Measurements from ENCODE around the gene NELFCD. TPM values are rescaled to one million over a fixed set of nuclear protein-coding genes. Genes with fewer than 3 reads are reported as not detected.

Gene NELFCD
- total RNA-seq, 4 donors from 2014 or later = 37.8 to 44.3 (median 40.9) TPM

DNA sequence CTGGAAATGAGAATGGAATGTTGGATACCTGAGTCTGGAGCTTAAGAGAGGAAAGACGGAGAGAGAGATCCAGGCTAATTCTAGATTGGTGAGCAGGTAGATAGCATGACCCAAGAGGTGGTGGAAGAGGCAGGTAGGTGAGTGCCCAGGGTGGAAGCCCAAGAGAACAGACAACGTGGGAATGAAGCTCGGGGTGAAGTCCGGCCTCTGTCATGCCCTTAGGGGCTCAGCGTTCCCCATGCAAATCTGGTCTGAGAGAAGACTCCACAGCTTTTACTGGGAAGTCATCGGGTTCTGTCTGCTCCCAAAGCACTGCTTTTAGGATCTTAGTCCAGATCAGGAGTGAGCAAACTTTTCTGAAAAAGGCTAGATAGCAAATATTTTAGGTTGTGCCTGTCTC lies 3.6 kb downstream of the NELFCD start:
- Histone ChIP-seq H3K27ac (peak overlapping the region in 2 of 4 donors; percentile 18 to 62), H3K9me3 (no peaks in the 10 kb centered on the region), H3K4me1 (peaks cover 32 to 38% of the 10 kb centered on the region in 2 donors), H3K27me3 (no peaks in the 10 kb centered on the region), H3K36me3 (peaks cover 0 to 36% of the 10 kb centered on the region in 2 donors), H3K4me3 (no peak overlapping the region)
- no peak for DNase-seq
- in situ Hi-C loops (cut with MboI; ENCODE audit: low sequenced_read_pairs in 4 of 4) (loop anchor here (5.0 to 25.0 kb wide), 5 partner anchors 50 to 112 kb away; partner anchors contain the start of gene ATP5F1E (in 2 of the 4)), intact Hi-C loops (cut with DNase I; ENCODE audit: low total_unique reads) (loop anchor here (10.0 kb wide), 1 partner anchor 330 kb away; the partner anchor contains the start of gene STX16)
- ATAC-seq = no peak
- no peak for TF ChIP-seq POLR2A (IDR thresholded peaks at IDR 0.05)
- TF ChIP-seq, protein P1, sequence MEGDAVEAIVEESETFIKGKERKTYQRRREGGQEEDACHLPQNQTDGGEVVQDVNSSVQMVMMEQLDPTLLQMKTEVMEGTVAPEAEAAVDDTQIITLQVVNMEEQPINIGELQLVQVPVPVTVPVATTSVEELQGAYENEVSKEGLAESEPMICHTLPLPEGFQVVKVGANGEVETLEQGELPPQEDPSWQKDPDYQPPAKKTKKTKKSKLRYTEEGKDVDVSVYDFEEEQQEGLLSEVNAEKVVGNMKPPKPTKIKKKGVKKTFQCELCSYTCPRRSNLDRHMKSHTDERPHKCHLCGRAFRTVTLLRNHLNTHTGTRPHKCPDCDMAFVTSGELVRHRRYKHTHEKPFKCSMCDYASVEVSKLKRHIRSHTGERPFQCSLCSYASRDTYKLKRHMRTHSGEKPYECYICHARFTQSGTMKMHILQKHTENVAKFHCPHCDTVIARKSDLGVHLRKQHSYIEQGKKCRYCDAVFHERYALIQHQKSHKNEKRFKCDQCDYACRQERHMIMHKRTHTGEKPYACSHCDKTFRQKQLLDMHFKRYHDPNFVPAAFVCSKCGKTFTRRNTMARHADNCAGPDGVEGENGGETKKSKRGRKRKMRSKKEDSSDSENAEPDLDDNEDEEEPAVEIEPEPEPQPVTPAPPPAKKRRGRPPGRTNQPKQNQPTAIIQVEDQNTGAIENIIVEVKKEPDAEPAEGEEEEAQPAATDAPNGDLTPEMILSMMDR (IDR thresholded peaks at IDR 0.05 in 4 of 5, conservative IDR thresholded peaks at IDR 0.05 in 1 of 5) = no peak

DNA sequence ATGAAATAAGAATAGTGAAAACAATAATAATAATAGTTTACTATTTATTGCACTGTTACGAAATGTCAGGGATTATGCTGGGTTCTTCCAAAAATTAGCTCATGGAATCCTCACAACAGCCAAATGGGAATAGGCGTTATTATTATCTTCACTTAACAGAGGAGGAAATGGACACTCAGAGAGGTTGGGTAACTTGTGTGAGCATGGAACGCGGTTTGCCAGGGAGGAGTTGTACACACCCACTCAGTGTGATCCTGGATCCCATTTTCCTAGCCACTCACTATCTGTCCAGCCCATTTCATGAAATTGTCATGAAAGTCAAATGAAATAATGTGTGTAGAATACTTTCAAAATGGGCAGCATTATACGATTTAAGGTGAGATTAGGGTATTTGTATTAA lies 4.6 kb downstream of the NELFCD start:
- DNase-seq (no peak), ATAC-seq (peak in 1 of 2 donors; percentile 12)
- H3K27me3 ChIP-seq = no peaks in the 10 kb centered on the region
- in situ Hi-C loops (cut with MboI; ENCODE audit: low sequenced_read_pairs in 4 of 4) = loop anchor here (10.0 to 25.0 kb wide), 3 partner anchors 49 to 101 kb away; partner anchors contain the start of gene ATP5F1E (in 2 of the 4)
- TF ChIP-seq, protein P1 (IDR thresholded peaks at IDR 0.05 in 4 of 5, conservative IDR thresholded peaks at IDR 0.05 in 1 of 5) = no peak
- TF ChIP-seq POLR2A (IDR thresholded peaks at IDR 0.05) = no peak
- H3K27ac ChIP-seq = peak overlapping the region in 1 of 4 donors; percentile 62
- peaks cover 29 to 35% of the 10 kb centered on the region in 2 donors for H3K4me1 ChIP-seq
- H3K4me3 ChIP-seq = no peak overlapping the region
- no peaks in the 10 kb centered on the region for H3K9me3 ChIP-seq
- peaks cover 0 to 46% of the 10 kb centered on the region in 2 donors for H3K36me3 ChIP-seq
- intact Hi-C loops (cut with DNase I; ENCODE audit: low total_unique reads) = loop anchor here (10.0 kb wide), 1 partner anchor 331 kb away; the partner anchor contains the start of gene STX16

DNA sequence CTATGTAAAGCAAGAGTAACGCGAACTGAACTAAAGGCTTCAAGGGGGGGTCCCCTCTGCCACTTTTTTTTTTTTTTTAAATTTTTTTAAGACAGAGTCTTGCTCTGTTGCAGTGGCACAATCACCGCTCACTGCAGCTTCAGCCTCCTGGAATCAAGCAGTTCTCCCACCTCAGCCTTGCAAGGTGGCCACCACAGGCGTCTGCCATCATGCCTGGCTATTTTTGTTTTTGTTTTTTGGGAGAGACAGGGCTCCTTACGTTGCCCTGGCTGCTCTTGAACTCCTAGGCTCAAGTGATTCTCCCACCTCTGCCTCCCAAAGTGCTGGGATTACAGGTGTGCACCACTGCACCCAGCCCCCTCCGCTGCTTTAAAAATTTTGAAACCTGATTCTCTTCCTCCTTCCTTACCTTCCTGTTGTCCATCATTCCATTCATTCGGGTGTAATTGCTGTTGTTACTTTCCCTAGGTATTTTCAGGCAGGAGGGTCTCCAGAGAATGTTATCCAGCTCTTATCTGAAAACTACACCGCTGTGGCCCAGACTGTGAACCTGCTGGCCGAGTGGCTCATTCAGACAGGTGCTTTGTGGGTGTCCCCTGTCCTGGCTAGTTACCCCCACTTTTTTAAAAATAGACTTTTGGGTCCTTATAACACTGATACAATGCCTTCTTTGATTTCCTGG lies 5.4 kb downstream of the NELFCD start:
- intact Hi-C loops (cut with DNase I; ENCODE audit: low total_unique reads) (loop anchor here (10.0 kb wide), 1 partner anchor 332 kb away; the partner anchor contains the start of gene STX16), in situ Hi-C loops (cut with MboI; ENCODE audit: low sequenced_read_pairs in 4 of 4) (loop anchor here (10.0 to 25.0 kb wide), 3 partner anchors 48 to 102 kb away; partner anchors contain the start of gene ATP5F1E (in 2 of the 4))
- peak overlapping the region in 1 of 4 donors; percentile 10 for H3K27ac ChIP-seq
- peaks cover 0 to 53% of the 10 kb centered on the region in 2 donors for H3K36me3 ChIP-seq
- peaks cover 29 to 33% of the 10 kb centered on the region in 2 donors for H3K4me1 ChIP-seq
- H3K27me3 ChIP-seq = no peaks in the 10 kb centered on the region
- H3K4me3 ChIP-seq = no peak overlapping the region
- no peak for DNase-seq
- no peaks in the 10 kb centered on the region for H3K9me3 ChIP-seq
- ATAC-seq = no peak
- TF ChIP-seq, protein P1 (IDR thresholded peaks at IDR 0.05 in 4 of 5, conservative IDR thresholded peaks at IDR 0.05 in 1 of 5) = no peak
- no peak for TF ChIP-seq POLR2A (IDR thresholded peaks at IDR 0.05)

DNA sequence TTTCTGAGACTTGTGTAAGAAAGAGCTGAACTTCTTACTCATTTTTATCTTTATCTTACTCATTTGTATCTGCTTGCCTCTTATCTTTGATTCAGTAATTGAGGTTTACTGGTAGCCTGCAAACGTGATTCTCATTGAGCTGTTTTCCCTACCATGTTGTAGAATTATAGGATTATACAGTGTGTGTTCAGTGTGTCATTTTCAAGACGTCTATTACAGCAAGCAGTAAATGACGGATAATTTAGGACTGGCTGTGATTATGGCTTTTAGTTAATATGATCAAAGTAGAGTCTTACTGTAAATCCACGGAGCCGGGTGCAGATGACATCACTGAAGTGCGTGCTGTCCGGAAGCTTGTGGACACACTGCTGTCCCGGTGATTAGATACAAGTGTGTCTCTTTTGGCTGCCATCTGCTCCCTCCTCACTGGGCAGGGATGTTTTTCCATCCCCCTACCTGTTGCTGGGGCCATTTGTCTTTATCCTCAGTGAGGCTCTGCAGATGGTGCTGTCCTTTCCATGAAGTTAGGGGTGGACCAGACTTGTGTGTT lies 6.0 kb downstream of the NELFCD start:
- no peak for DNase-seq
- no peak overlapping the region for H3K4me3 ChIP-seq
- peaks cover 27 to 31% of the 10 kb centered on the region in 2 donors for H3K4me1 ChIP-seq
- TF ChIP-seq POLR2A (IDR thresholded peaks at IDR 0.05) = no peak
- TF ChIP-seq, protein P1 (IDR thresholded peaks at IDR 0.05 in 4 of 5, conservative IDR thresholded peaks at IDR 0.05 in 1 of 5) = no peak
- no peaks in the 10 kb centered on the region for H3K27me3 ChIP-seq
- intact Hi-C loops (cut with DNase I; ENCODE audit: low total_unique reads) (loop anchor here (10.0 kb wide), 1 partner anchor 332 kb away; the partner anchor contains the start of gene STX16), in situ Hi-C loops (cut with MboI; ENCODE audit: low sequenced_read_pairs in 4 of 4) (loop anchor here (10.0 to 25.0 kb wide), 3 partner anchors 48 to 102 kb away; partner anchors contain the start of gene ATP5F1E (in 2 of the 4))
- ATAC-seq = no peak
- H3K9me3 ChIP-seq = no peaks in the 10 kb centered on the region
- H3K36me3 ChIP-seq = peaks cover 0 to 59% of the 10 kb centered on the region in 2 donors
- no peak overlapping the region for H3K27ac ChIP-seq
